Pons (tissue), 1 donor: ENCODE measurements around the gene KCTD13.
"Not testable (repeated sequence)": the region's sequence is repeated elsewhere in the genome, so short reads cannot be mapped to it uniquely, and the experiment has no call there.

Source experiments
- DNase-seq: peaks from one replicate; pipeline ENCODE4 v3.0.0-alpha.2; 2016; ENCODE audit warnings: low spot score

KCTD13 gene

GRCh38 chr16:29877266-29877961 is 48.6 kb downstream of the KCTD13 start:
- DNase-seq, result no peak

DNA sequence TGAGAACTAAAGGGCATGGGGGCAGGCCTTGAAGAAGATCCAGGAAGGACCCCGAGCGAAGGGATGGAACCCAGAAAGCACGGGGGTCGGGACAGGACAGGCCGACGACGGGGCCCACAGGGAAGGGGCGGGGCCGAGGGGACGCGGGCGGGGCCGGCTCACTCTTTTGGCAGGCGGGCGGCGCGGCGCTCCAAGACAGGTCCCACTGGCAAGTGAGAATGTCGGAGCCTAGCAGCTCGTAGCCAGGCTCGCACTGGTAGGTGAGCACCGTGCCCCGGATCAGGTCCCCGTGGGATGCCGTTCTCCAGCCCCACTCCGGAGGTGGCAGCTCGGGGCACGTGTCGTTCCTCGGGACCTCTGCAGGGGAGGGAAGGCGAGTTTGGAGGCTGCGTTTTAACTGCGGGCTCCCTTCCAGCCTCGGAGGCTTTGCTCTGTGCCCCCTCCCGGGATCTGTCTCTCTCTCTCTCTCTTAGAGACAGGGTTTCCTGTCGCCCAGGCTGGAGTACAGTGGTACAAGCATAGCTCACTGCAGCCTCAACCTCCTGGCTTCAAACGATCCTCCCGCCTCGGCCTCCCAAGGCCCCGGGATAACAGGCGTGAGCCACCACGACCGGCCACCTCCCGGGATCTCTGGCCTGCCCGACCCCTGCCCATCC is 49.3 kb downstream of the KCTD13 start:
- no peak for DNase-seq

DNA sequence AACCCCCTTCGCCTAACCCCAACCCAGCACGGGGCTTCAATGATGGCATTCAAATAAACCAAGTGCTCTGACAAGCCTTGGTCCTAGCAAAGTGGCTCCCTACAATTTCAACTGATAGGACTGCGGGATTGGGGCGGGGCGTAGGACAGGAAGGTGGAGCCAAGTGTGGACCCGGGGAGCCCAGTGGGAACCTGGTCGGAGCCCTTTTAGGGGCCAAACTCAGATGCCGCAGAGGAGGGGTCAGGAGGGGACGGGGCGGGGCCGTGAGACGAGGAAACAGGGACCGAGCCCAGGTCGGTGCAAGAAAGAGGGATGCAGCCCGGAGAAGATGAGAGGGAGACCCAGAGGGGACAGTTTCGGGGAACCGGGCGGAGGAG is 49.8 kb downstream of the KCTD13 start:
- DNase-seq, result no peak

- DNase-seq, result no peak
These were observed 50.8 kb downstream of the KCTD13 start for GRCh38 chr16:29875206-29875605.

DNA sequence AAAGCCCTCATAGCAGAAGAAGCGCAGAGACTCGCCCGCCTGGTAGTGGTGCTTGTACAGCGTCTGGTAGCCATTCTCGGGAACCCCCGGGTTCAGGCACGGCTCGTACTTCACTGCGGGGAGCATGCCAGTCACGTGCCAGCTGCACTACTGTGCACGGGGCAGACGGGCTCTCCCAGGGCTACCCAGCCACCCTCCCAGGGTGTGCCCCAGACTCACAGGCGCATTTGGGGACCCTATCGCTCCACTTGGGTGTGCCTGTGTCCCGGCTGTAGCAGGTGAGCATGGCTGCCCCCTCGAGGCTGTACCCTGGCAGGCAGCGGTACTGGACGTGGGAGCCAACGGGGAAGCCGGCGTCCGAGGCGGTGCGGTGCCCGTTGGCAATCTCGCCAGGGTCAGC is 52.7 kb downstream of the KCTD13 start:
- DNase-seq, result no peak

- no peak for DNase-seq
These were observed 54.0 kb downstream of the KCTD13 start for GRCh38 chr16:29871822-29872546.

GRCh38 chr16:29869067-29869466 is 57.0 kb downstream of the KCTD13 start:
- not testable (repeated sequence) for DNase-seq

- DNase-seq, result no peak
These were observed 57.5 kb downstream of the KCTD13 start for GRCh38 chr16:29868396-29869009.

GRCh38 chr16:29864205-29864604 is 61.8 kb downstream of the KCTD13 start:
- DNase-seq, result no peak

DNA sequence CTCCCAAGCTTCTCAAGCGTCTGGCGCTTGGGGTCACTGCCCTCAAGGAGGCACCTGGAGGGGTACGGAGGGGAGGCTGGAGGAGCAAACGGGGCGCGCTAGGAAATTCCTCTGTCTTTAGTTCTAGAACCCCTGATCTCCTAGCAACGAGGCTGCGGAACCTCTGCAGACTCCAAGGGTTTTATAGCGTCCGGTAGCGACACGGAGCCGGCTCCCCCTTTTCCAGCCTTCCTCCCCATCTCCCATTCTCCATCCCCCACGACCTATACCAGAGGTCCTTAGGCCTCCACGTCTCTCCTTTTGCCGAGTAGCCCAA is 62.4 kb downstream of the KCTD13 start:
- no peak for DNase-seq

GRCh38 chr16:29862884-29863668 is 63.0 kb downstream of the KCTD13 start, which contains the start of gene CDIPT:
Gene CDIPT, minus strand, starts transcription at chr16:29863226. Its CDS starts 369 bp downstream, at chr16:29862857.
- DNase-seq, result peak; percentile 98

DNA sequence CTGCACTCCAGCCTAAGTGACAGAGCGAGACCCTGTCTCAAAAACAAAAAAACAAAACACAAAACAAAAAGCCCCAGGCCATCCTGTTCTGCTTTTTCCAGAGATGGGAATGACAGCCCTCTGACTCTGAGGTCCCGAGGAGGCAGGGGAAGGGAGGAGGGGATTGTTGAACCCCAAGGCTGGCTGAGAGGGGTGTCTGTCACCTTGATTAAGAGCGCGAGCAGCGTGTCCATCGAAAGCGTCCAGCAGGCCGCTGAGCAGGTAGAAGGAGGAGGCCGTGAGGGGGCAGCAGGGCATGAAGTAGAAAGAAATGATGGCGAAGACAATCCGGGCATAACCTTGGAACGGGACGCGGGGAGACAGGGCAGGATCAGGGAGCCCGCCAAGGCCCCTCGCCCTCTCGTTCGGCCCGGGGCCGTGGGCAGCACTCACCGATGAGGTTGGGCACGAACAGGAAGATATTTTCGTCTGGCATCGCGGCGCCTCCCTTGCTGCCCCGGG is 63.6 kb downstream of the KCTD13 start:
- peak; percentile 25 for DNase-seq

GRCh38 chr16:29860218-29860617 is 65.8 kb downstream of the KCTD13 start:
- DNase-seq, result no peak

DNA sequence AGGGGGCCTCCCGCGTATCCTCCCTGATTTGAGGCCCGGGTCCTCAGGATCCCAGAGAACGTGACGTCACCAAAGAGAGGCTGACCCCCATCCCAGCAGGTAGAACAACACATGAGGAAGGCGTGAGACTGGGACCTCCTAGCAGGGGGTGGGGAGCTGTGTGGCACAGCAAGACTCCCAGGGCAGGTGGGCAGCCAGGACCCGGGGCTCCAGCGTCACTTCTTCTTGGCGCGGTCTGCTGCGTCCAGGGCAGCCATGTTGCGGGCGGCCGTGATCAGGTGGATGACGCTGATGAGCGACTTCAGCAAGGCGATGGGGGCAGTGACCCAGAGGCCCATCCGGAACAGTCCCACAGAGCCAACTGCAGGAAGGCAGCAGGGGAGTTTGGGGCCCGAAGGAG is 67.1 kb downstream of the KCTD13 start:
- DNase-seq, result no peak

GRCh38 chr16:29858149-29858849 is 67.7 kb downstream of the KCTD13 start:
- peak; percentile 41 for DNase-seq

DNA sequence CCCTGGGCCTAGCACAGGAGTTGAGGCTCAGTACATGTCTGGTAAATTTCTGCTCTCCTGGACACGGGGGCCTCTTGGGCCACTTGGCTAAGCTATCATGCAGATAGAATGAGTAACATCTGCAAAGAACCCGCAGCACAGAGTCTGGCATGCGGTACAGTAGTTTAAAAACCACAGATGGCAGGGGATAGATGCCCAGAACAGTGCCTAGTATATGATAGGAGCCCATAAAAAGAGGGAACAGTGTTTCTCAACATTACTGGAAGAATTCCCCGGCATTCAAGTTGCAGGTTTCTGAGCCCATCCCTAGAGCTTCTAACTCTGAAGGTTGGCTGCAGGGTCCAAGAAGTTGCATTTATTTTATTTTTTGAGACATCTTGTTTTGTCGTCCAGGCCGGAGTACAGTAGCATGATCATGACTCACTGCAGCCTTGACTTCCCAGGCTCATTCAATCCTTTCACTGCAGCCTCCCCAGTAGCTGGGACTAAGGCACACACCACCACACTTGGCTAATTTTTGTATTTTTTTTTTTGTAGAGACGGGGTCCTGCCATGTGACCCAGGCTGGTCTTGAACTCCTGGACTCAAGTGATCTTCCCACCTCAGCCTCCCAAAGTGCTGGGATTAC is 68.8 kb downstream of the KCTD13 start:
- DNase-seq, result no peak
